ENCODE results near the gene HUNK. TPM values are rescaled to one million over a fixed set of nuclear protein-coding genes. Genes with fewer than 3 reads are reported as not detected.

The HUNK gene
- total RNA-seq, 4 donors from 2014 or later: 0.22 to 1.2 (median 0.36) TPM

DNA sequence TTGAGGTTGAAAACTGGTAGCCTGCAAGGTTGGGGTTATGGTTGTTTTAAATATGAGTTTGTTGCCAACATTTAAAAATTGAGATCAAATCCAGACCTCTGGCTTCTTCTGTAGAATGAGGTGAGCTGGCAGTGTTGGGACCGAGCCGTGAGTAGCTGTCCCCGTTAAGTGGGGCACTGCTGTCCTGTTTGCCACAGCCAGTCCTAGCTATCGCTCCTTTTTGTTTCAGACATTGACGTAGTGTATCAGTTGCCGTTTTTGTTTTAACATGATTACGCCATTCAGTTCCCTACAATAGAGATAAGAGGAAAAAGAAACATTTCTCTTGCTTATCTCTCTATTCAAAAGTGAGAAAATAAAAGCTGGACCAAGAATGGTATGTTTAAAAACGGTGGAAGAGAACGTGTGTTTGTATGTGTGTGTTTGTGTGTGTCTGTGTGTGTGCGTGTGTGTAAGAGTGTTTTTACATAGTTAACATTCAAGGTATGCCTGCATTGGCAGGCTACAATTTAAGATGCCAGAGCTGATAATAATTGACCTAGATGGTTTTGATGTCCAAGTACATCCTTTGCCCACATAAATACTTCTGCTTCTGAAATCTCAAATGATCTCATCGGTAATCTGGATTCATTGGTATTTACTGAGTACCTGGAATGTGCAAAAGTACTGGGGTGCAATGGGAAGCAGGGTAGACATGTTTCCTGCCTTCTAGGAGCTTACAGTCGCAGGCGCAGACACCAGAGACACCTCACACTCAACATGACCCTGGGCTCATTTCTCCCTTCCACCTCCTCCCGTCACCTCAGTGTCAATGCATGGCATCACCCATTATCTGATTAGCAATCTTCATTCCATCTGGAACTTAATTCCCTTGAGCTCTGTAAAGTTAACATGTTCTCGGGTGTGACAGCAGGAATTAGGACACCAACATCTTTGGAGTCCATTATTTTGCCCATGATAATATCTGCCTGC is 65.8 kb downstream of the HUNK start:
- H3K27ac ChIP-seq: no peak overlapping the region
- WGBS, 2 donors: 85 to 90% methylated on average over 15 of the region's 15 CpGs
- intact Hi-C loops (cut with DNase I): no loop called here
- no peak overlapping the region for H3K4me3 ChIP-seq (replicated peaks in 1 of 3)
- H3K36me3 ChIP-seq: no peaks in the 10 kb centered on the region
- no peaks in the 10 kb centered on the region for H3K9me3 ChIP-seq
- DNase-seq: no peak
- no peaks in the 10 kb centered on the region for H3K4me1 ChIP-seq
- TF ChIP-seq CTCF (IDR thresholded peaks at IDR 0.05) (no peak), POLR2A (IDR thresholded peaks at IDR 0.05) (no peak)
- H3K27me3 ChIP-seq: no peaks in the 10 kb centered on the region

DNA sequence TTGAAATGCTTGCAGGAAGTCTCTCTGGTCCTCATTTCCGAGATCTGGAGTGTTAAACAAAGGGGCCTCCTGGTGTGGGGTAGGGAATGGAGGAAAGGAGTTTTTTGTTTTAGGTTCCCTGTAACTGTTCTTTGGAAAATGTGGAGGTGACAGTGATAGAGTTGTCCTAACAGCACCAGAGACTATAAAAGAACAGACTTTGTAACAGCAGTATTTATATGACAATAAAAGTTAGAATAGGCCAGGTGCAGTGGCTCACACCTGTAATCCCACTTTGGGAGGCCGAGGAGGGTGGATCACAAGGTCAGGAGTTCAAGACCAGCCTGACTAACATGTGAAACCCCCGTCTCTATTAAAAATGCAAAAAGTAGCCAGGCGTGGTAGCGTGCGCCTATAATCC is 68.9 kb downstream of the HUNK start:
- no peaks in the 10 kb centered on the region for H3K4me1 ChIP-seq
- H3K36me3 ChIP-seq: no peaks in the 10 kb centered on the region
- intact Hi-C loops (cut with DNase I): no loop called here
- DNase-seq: no peak
- no peak overlapping the region for H3K27ac ChIP-seq
- no peaks in the 10 kb centered on the region for H3K27me3 ChIP-seq
- H3K9me3 ChIP-seq: no peaks in the 10 kb centered on the region
- 91 to 98% methylated on average over 6 of the region's 6 CpGs for WGBS, 2 donors
- H3K4me3 ChIP-seq (replicated peaks in 1 of 3): no peak overlapping the region
- no peak for TF ChIP-seq CTCF (IDR thresholded peaks at IDR 0.05)

DNA sequence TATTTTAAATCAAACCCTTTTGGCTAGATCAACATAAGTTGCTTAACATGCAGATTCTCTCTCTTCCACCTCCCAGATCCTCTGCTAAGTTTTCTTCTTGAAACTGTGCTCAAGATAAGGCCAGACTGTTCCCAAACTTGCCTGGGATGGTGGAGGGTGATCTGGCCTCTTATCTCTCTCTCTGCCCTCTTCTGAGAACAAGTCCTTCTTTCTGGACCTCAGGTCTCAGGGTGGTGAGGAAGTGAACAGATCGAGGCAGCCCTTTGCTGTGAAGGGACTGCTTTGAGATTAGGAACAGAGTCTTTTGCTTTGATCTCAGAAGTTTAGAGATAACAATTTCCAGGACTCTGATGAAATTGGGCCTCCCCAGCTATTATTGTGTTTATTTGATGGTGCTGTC is 70.7 kb downstream of the HUNK start:
- H3K27ac ChIP-seq: no peak overlapping the region
- H3K27me3 ChIP-seq: no peaks in the 10 kb centered on the region
- H3K4me1 ChIP-seq: no peaks in the 10 kb centered on the region
- no peaks in the 10 kb centered on the region for H3K36me3 ChIP-seq
- TF ChIP-seq POLR2A (IDR thresholded peaks at IDR 0.05) (no peak), CTCF (IDR thresholded peaks at IDR 0.05) (no peak)
- no peaks in the 10 kb centered on the region for H3K9me3 ChIP-seq
- no peak for DNase-seq
- intact Hi-C loops (cut with DNase I): no loop called here
- WGBS, 2 donors: 55 to 68% methylated on average over 1 of the region's 1 CpG
- no peak overlapping the region for H3K4me3 ChIP-seq (replicated peaks in 1 of 3)

DNA sequence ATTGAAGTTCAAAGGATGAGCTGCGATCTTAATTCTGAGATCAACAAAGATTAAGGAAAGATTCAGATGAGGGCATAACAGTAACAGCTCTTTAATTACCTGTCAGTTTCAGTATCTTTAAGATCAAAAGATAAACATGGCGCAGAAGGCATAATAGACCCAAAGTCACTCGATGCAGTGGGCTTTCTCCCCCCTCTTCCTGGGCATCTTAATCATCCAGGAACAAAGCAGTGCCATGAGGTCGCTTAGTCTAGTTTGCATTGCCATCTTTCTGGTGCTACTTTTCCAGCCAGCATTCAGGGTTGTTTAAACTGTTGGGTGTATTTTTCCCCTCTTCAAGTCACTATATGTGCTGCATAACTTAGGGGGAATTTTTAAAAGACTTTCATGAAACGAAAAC is 72.3 kb downstream of the HUNK start:
- Histone ChIP-seq H3K36me3 (no peaks in the 10 kb centered on the region), H3K9me3 (no peaks in the 10 kb centered on the region), H3K4me1 (no peaks in the 10 kb centered on the region), H3K27ac (no peak overlapping the region), H3K27me3 (no peaks in the 10 kb centered on the region), H3K4me3 (replicated peaks in 1 of 3) (no peak overlapping the region)
- TF ChIP-seq CTCF (IDR thresholded peaks at IDR 0.05) (no peak), POLR2A (IDR thresholded peaks at IDR 0.05) (no peak)
- no peak for DNase-seq
- WGBS, 2 donors: 60 to 66% methylated on average over 5 of the region's 5 CpGs
- intact Hi-C loops (cut with DNase I): no loop called here

DNA sequence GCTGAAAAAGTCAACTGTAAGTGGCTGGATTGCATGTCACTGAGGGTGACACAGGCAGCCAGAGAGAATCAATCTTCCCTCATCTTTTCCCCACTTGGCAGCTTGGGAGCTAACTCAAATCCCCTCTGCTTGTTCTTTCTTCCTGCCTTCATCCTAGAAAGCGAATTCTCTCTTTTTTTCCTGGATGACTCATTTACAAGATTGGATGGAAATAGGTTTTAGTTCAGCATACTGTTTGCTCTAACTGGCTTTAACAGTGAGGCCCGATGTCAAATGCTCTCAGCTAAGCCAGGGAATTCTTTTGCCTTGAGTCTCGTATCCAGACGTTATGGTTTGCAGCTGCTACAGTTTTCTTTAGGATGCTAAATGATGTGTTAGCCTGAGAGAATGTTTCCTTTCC is 72.7 kb downstream of the HUNK start:
- no peak for TF ChIP-seq CTCF (IDR thresholded peaks at IDR 0.05)
- no peak for TF ChIP-seq POLR2A (IDR thresholded peaks at IDR 0.05)
- DNase-seq: no peak
- H3K36me3 ChIP-seq: no peaks in the 10 kb centered on the region
- no peaks in the 10 kb centered on the region for H3K4me1 ChIP-seq
- H3K27me3 ChIP-seq: no peaks in the 10 kb centered on the region
- H3K27ac ChIP-seq: no peak overlapping the region
- H3K9me3 ChIP-seq: no peaks in the 10 kb centered on the region
- intact Hi-C loops (cut with DNase I): no loop called here
- WGBS, 2 donors: 72 to 73% methylated on average over 4 of the region's 4 CpGs
- H3K4me3 ChIP-seq (replicated peaks in 1 of 3): no peak overlapping the region
